Right kidney (tissue), 1 donor: ENCODE results near the gene RPUSD2.

Source experiments
- DNase-seq: peaks from one replicate; pipeline ENCODE4 v3.0.0-alpha.2; 2016

RPUSD2 gene

DNA sequence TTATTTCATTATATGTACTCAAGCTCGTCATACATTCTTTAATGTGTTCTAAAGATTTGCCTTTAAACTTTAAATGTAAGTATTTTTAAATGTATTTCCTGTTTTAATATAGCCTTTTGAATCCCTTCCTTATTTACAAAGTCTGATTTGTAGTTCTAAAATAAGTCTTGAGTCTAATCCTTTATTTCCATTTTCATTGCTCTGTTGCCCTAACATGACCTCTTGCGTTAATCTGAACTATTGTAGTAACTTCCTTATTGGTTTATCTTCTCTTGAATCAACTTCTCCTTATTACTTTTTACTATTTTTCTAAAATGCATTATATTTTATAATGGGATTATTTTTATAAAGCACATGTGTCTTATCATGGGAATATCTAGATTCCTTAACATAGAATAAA lies 48.9 kb downstream of the RPUSD2 start:
- no peak for DNase-seq

DNA sequence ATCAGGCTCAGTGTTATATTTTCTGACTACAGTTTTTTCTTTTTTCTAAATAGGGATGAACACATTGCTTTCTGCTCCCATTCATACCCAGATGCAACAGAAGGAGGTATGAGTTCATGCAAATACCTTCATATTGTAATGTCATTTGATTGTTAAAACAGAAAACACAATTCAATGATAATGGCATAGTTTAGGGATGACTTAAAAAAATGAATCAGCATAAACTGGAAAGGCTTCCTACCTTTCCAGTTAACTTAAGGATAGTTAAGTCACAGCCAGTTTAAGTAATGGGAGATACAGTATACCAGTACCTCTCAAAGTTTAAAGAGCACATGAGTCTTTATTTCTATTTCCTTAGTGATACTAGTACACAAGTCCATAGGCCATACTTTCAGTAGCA lies 49.8 kb downstream of the RPUSD2 start:
- DNase-seq: no peak

DNA sequence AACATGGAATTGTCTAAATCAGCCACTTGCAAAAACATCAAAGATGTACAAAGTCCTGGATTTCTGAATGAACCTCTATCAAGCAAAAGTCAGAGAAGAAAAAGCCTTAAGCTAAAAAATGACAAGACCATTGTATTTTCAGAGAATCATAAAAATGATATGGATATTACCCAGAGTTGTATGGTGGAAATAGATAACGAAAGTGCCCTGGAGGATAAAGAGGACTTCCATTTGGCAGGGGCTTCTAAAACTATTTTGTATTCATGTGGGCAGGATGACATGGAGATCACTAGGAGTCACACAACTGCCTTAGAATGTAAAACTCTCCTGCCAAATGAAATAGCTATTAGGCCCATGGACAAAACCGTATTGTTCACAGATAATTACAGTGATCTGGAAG lies 54.3 kb downstream of the RPUSD2 start:
- DNase-seq: no peak
